ENCODE results near the gene GDF10. TPM values are rescaled to one million over a fixed set of nuclear protein-coding genes. Genes with fewer than 3 reads are reported as not detected.

GDF10 gene
- total and polyA plus RNA-seq, 5 experiments from 2014 or later, result 0.26 to 0.75 (median 0.67) TPM; not detected in 1

GRCh38 chr10:47322300-47323061 is 22.5 kb downstream of the GDF10 start, which contains the start of gene GDF2:
Gene GDF2 (plus strand): TSS chr10:47322454. CDS start chr10:47322669, 215 bp downstream.
- peak within 1 kb of the TSS in 1 of 10 donors; percentile 2 for H3K27ac Mint-ChIP-seq
- DNase-seq, result no peak
- H3K27me3 Mint-ChIP-seq, result peaks cover 2 to 25% (median 6%) of the 10 kb centered on the region in 5 donors
- no peaks in the 10 kb centered on the region for H3K9me3 Mint-ChIP-seq
- peaks cover 0 to 5% (median 0%) of the 10 kb centered on the region in 4 donors for H3K4me1 Mint-ChIP-seq
- no peak within 1 kb of the TSS for H3K4me3 Mint-ChIP-seq
- no peaks in the 10 kb centered on the region for H3K36me3 Mint-ChIP-seq
- POLR2A ChIA-PET, result no interaction called here
- ATAC-seq, result no peak

GRCh38 chr10:47323087-47323486 is 23.1 kb downstream of the GDF10 start:
- H3K9me3 Mint-ChIP-seq, result peaks cover 0 to 2% (median 0%) of the 10 kb centered on the region in 9 donors
- no peaks in the 10 kb centered on the region for H3K36me3 Mint-ChIP-seq
- ATAC-seq, result no peak
- DNase-seq, result no peak
- peaks cover 2 to 25% (median 6%) of the 10 kb centered on the region in 5 donors for H3K27me3 Mint-ChIP-seq
- POLR2A ChIA-PET, result no interaction called here
- no peak overlapping the region for H3K27ac Mint-ChIP-seq
- H3K4me1 Mint-ChIP-seq, result peaks cover 0 to 11% (median 4%) of the 10 kb centered on the region in 4 donors
- H3K4me3 Mint-ChIP-seq, result no peak overlapping the region

GRCh38 chr10:47323636-47324296 is 23.8 kb downstream of the GDF10 start:
- H3K36me3 Mint-ChIP-seq, result no peaks in the 10 kb centered on the region
- no peak overlapping the region for H3K4me3 Mint-ChIP-seq
- DNase-seq (no peak), ATAC-seq (no peak)
- H3K27ac Mint-ChIP-seq, result no peak overlapping the region
- POLR2A ChIA-PET, result no interaction called here
- peaks cover 0 to 9% (median 0%) of the 10 kb centered on the region in 9 donors for H3K9me3 Mint-ChIP-seq
- peaks cover 0 to 16% (median 6%) of the 10 kb centered on the region in 4 donors for H3K4me1 Mint-ChIP-seq
- H3K27me3 Mint-ChIP-seq, result peaks cover 1 to 25% (median 5%) of the 10 kb centered on the region in 5 donors

- peaks cover 0 to 9% (median 0%) of the 10 kb centered on the region in 9 donors for H3K9me3 Mint-ChIP-seq
- ATAC-seq (no peak), DNase-seq (no peak)
- H3K4me3 Mint-ChIP-seq, result no peak overlapping the region
- H3K27me3 Mint-ChIP-seq, result peaks cover 0 to 25% (median 5%) of the 10 kb centered on the region in 5 donors
- POLR2A ChIA-PET, result no interaction called here
- H3K4me1 Mint-ChIP-seq, result peaks cover 0 to 16% (median 6%) of the 10 kb centered on the region in 4 donors
- no peak overlapping the region for H3K27ac Mint-ChIP-seq
- no peaks in the 10 kb centered on the region for H3K36me3 Mint-ChIP-seq
Measured at GRCh38 chr10:47325303-47326291, 25.6 kb downstream of the GDF10 start.

DNA sequence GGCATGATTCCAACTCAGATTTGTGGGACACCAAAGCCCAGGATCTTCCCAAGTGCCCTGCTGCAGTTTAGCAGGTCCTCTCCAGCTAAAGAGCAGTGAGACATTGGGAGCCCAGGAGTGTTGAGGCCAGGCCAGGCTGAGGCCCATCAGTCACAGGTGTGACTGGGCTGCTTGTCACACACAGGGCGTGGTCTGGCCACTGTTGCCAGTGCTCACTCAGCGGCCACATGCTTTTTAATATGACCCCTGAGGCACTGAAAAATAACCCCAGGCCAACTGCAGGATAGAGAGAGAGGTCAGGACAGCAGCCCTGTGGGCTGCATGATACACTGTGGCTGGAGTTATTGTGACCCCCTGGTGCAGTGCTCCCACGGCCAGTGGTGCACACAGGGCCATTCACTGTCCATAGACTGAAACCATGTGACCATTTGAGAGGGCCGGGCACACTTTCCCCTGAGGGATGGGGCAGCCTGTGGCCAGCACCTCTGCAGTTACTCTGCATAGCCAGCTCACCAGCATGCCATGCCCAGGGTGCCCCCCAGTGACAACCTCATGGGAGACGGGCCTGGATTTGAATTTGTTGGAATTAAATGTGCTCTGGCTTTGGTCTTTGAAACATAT is 26.4 kb downstream of the GDF10 start:
- ATAC-seq (no peak), DNase-seq (no peak)
- H3K4me1 Mint-ChIP-seq, result peaks cover 0 to 13% (median 6%) of the 10 kb centered on the region in 4 donors
- H3K4me3 Mint-ChIP-seq, result no peak overlapping the region
- H3K9me3 Mint-ChIP-seq, result peaks cover 0 to 9% (median 0%) of the 10 kb centered on the region in 9 donors
- peaks cover 0 to 22% (median 2%) of the 10 kb centered on the region in 5 donors for H3K27me3 Mint-ChIP-seq
- H3K27ac Mint-ChIP-seq, result no peak overlapping the region
- H3K36me3 Mint-ChIP-seq, result no peaks in the 10 kb centered on the region
- POLR2A ChIA-PET, result no interaction called here

DNA sequence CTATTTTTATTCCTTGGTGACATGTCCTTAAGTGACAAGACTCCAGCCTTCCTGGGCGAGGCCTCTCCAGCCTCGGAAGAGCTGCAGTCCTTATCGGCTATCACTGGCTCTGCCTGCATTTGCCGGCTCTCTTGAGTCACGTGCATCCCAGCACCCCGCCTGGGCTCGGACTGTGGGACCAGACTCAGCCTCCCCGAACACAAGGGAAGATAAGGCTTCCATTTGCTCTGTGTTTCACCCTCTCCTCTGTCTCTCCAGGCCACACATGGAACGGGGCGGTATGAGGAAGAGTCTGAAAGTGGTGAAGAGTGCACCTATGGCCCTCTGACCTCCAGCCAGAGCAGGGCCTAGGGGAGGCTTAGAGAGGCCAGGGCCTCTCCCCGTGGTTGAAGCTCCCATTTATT is 26.9 kb downstream of the GDF10 start:
- DNase-seq (no peak), ATAC-seq (no peak)
- Mint-ChIP-seq H3K27ac (no peak overlapping the region), H3K4me1 (peaks cover 0 to 13% (median 6%) of the 10 kb centered on the region in 4 donors), H3K9me3 (peaks cover 0 to 9% (median 0%) of the 10 kb centered on the region in 9 donors), H3K4me3 (no peak overlapping the region), H3K27me3 (peaks cover 0 to 17% (median 2%) of the 10 kb centered on the region in 5 donors), H3K36me3 (no peaks in the 10 kb centered on the region)
- POLR2A ChIA-PET, result no interaction called here

- H3K27me3 Mint-ChIP-seq, result peaks cover 0 to 6% (median 0%) of the 10 kb centered on the region in 5 donors
Measured at GRCh38 chr10:47329855-47330254, 29.9 kb downstream of the GDF10 start.

DNA sequence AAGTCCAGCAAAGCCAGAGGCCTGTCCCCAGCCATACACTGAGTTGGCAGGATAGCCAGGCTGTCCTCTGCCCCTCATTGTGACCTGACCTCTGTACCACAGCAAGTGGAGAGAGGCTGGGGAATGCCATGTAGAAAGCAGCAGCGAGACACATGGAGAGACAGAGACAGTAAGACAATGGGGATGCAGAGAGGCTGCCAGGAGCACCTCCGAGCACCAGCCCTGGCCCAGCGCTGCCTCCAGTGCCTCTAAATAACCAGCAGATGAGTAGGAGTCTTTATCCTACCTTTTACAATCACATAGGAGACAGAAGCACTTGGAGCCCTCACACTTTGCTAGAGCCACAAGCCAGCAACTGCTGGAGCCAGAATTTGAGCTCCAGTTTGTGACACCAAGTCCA is 30.4 kb downstream of the GDF10 start:
- Mint-ChIP-seq H3K4me3 (no peak overlapping the region), H3K27ac (peak overlapping the region in 1 of 10 donors; percentile 55), H3K27me3 (peaks cover 0 to 8% (median 0%) of the 10 kb centered on the region in 5 donors), H3K36me3 (no peaks in the 10 kb centered on the region), H3K4me1 (peaks cover 0 to 12% (median 6%) of the 10 kb centered on the region in 4 donors), H3K9me3 (peaks cover 0 to 9% (median 0%) of the 10 kb centered on the region in 9 donors)
- no peak for ATAC-seq
- POLR2A ChIA-PET, result no interaction called here
- DNase-seq, result no peak

More at GRCh38 chr10:47329855-47330254, 29.9 kb downstream of the GDF10 start:
- ATAC-seq, result no peak
- Mint-ChIP-seq H3K9me3 (peaks cover 0 to 9% (median 0%) of the 10 kb centered on the region in 9 donors), H3K36me3 (no peaks in the 10 kb centered on the region), H3K4me1 (peaks cover 0 to 12% (median 6%) of the 10 kb centered on the region in 4 donors), H3K4me3 (no peak overlapping the region), H3K27ac (no peak overlapping the region)
- POLR2A ChIA-PET, result no interaction called here
- DNase-seq, result no peak

- Mint-ChIP-seq H3K4me1 (peaks cover 0 to 12% (median 6%) of the 10 kb centered on the region in 4 donors), H3K4me3 (no peak overlapping the region), H3K27ac (no peak overlapping the region), H3K36me3 (no peaks in the 10 kb centered on the region), H3K9me3 (peaks cover 0 to 9% (median 0%) of the 10 kb centered on the region in 9 donors), H3K27me3 (peaks cover 0 to 8% (median 0%) of the 10 kb centered on the region in 5 donors)
- ATAC-seq (no peak), DNase-seq (no peak)
- POLR2A ChIA-PET, result no interaction called here
Measured at GRCh38 chr10:47330804-47331203, 30.8 kb downstream of the GDF10 start.

- Mint-ChIP-seq H3K9me3 (peaks cover 0 to 9% (median 0%) of the 10 kb centered on the region in 9 donors), H3K36me3 (no peaks in the 10 kb centered on the region), H3K27me3 (peaks cover 0 to 8% (median 4%) of the 10 kb centered on the region in 5 donors), H3K4me3 (no peak overlapping the region), H3K4me1 (peaks cover 0 to 12% (median 6%) of the 10 kb centered on the region in 4 donors), H3K27ac (no peak overlapping the region)
- POLR2A ChIA-PET, result no interaction called here
- DNase-seq, result no peak
- no peak for ATAC-seq
Measured at GRCh38 chr10:47331491-47331890, 31.5 kb downstream of the GDF10 start.

DNA sequence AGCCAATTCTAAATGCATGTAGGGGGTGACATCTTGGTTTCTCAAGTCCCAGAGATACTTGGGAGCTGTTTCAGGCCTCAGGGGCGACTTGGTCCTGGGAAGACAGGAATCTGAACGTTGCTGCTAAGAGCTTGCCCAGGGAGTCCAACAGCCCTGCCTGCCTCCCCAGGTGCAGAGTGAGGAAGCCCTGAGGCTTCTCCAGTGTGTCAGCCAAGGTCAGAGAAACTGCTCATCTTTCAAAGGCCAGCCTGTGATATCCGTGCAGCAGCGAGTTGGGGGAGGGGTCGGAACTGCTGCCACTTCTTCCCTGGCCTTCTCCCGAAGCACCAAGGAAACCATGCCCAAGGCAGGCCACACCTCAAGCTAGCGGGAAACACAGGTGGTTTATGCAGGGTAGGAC is 32.0 kb downstream of the GDF10 start:
- no peak overlapping the region for H3K4me3 Mint-ChIP-seq
- no peaks in the 10 kb centered on the region for H3K36me3 Mint-ChIP-seq
- POLR2A ChIA-PET, result no interaction called here
- peaks cover 0 to 9% (median 0%) of the 10 kb centered on the region in 9 donors for H3K9me3 Mint-ChIP-seq
- no peak overlapping the region for H3K27ac Mint-ChIP-seq
- peaks cover 0 to 12% (median 6%) of the 10 kb centered on the region in 4 donors for H3K4me1 Mint-ChIP-seq
- no peak for DNase-seq
- peaks cover 0 to 9% (median 4%) of the 10 kb centered on the region in 5 donors for H3K27me3 Mint-ChIP-seq
- no peak for ATAC-seq

DNA sequence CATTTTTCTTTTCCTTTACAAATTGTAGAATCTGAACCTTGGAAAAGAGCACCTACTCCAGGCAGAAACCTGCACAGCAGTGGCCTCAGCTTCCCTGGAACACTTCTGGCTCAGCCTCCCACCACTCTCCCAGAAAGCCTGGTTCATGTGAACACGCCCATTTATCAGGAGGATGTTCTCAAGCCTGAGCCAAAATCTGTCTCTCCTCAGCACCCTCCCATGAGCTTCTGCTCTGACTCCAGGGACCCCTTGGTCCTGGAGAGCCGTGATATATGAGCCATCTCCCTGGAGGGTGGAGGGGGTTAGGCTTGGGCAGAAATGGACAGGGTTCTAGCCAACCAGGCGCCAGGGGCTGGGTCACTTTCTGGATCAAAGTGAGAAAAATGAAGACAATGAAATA is 32.4 kb downstream of the GDF10 start:
- no peak for DNase-seq
- peaks cover 0 to 9% (median 0%) of the 10 kb centered on the region in 9 donors for H3K9me3 Mint-ChIP-seq
- H3K36me3 Mint-ChIP-seq, result no peaks in the 10 kb centered on the region
- no peak for ATAC-seq
- H3K27ac Mint-ChIP-seq, result no peak overlapping the region
- peaks cover 0 to 9% (median 4%) of the 10 kb centered on the region in 5 donors for H3K27me3 Mint-ChIP-seq
- POLR2A ChIA-PET, result no interaction called here
- H3K4me1 Mint-ChIP-seq, result peaks cover 0 to 12% (median 6%) of the 10 kb centered on the region in 4 donors
- H3K4me3 Mint-ChIP-seq, result no peak overlapping the region

Data from naive thymus-derived CD8-positive, alpha-beta T cell (primary cell).